Endodermal cell (in vitro differentiated cells): Measurements from ENCODE around the gene MAPKAPK5. TPM values are rescaled to one million over a fixed set of nuclear protein-coding genes. Genes with fewer than 3 reads are reported as not detected.

Experiments used
- DNase-seq: peaks from one replicate; pipeline ENCODE4 v3.0.0-alpha.2; 2017
- H3K27ac ChIP-seq: 2 replicates; pipeline ENCODE4 v1.5.1; 2013; ENCODE audit warnings: mild to moderate bottlenecking, low read depth, low read length, moderate library complexity
- H3K27me3 ChIP-seq: 2 replicates; pipeline ENCODE4 v1.6.1; 2013; ENCODE audit warnings: mild to moderate bottlenecking, low read length, moderate library complexity; ENCODE audit not compliant: insufficient read depth, control insufficient read depth, poor library complexity, severe bottlenecking
- H3K36me3 ChIP-seq: 2 replicates; pipeline ENCODE4 v1.7.0; 2013; ENCODE audit warnings: mild to moderate bottlenecking, low read length, moderate library complexity; ENCODE audit not compliant: control insufficient read depth, insufficient read depth
- H3K4me1 ChIP-seq: one replicate; pipeline ENCODE4 v1.7.0; 2013; ENCODE audit warnings: low read length; ENCODE audit not compliant: control insufficient read depth, insufficient read depth
- H3K4me3 ChIP-seq: 2 replicates; pipeline ENCODE4 v1.5.1; 2013; ENCODE audit warnings: mild to moderate bottlenecking, low read length, moderate library complexity
- H3K9ac ChIP-seq: 2 replicates; pipeline ENCODE4 v1.6.1; 2013; ENCODE audit warnings: mild to moderate bottlenecking, low read length, moderate library complexity; ENCODE audit not compliant: poor library complexity, severe bottlenecking; ENCODE audit errors: extremely low read depth
- H3K9me3 ChIP-seq: 2 replicates; pipeline ENCODE4 v1.6.1; 2013; ENCODE audit warnings: mild to moderate bottlenecking, low read length, moderate library complexity; ENCODE audit not compliant: control insufficient read depth
- H3K27ac Mint-ChIP-seq: 2 replicates; pipeline ENCODE4 v1.8.0; 2020; ENCODE audit warnings: mixed read lengths
- H3K27me3 Mint-ChIP-seq: 2 replicates; pipeline ENCODE4 v1.8.0; 2021; ENCODE audit warnings: mild to moderate bottlenecking, mixed read lengths; ENCODE audit not compliant: insufficient read depth
- H3K36me3 Mint-ChIP-seq: 2 replicates; pipeline ENCODE4 v1.8.0; 2020; ENCODE audit warnings: low read depth, mixed read lengths
- H3K4me1 Mint-ChIP-seq: 2 replicates; pipeline ENCODE4 v1.8.0; 2020; ENCODE audit warnings: mixed read lengths
- H3K4me3 Mint-ChIP-seq: 2 replicates; pipeline ENCODE4 v1.8.0; 2020; ENCODE audit warnings: mild to moderate bottlenecking, moderate library complexity, mixed read lengths
- H3K9me3 Mint-ChIP-seq: 2 replicates; pipeline ENCODE4 v1.8.0; 2020; ENCODE audit warnings: mild to moderate bottlenecking, mixed read lengths
- CTCF ChIP-seq: fragments of 200-600 bp; sonication (generic); conservative IDR thresholded peaks from 2 replicates; pipeline ENCODE4 v1.5.0; 2021; ENCODE audit warnings: antibody characterized with exemption, mild to moderate bottlenecking
- WGBS, 2 experiments: methylation state at CpG; one replicate each; pipeline versions ENCODE4 v1.1.5 to v1.1.7; 2013; ENCODE audit warnings: missing lambda C conversion rate in 2 of 2, mixed read lengths in 1 of 2; ENCODE audit not compliant: insufficient coverage in 1 of 2, insufficient read length in 1 of 2; 5-methylcytosine and 5-hydroxymethylcytosine counted together
- total RNA-seq, 2 donors: library from RNA; stranded (reverse); fragmentation: NEBNext Ultra II Directional in 1 of 2; extraction: Animal tissue kit (Norgen Biotek cat#: 25700) in 1 of 2; gene quantifications; 2 replicates in 1 of 2; 3 replicates in 1 of 2; pipeline ENCODE4 v1.2.1, GENCODE V29; 2021

MAPKAPK5 gene
- total RNA-seq, 2 donors from 2014 or later = 80.5 to 90.6 TPM

DNA sequence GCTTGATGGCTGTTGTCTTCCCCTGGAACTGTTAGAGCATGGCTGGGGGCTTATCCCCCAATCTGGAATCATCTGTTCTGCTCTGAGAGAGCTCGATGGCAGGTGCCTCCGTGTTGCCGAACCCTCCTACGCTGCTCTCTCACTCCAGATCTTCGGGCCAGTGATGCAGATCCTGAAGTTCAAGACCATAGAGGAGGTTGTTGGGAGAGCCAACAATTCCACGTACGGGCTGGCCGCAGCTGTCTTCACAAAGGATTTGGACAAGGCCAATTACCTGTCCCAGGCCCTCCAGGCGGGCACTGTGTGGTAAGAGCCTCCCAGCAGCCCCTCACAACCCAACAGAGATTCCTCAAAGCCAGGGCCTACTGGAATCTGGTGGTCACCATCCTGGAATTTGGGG lies 42.3 kb upstream of the MAPKAPK5 start:
- peaks cover 59% of the 10 kb centered on the region for H3K36me3 Mint-ChIP-seq
- WGBS, 2 experiments = 91 to 100% methylated on average over 8 to 9 of the region's 9 CpGs

GRCh38 chr12:111803038-111803626 lies 38.9 kb upstream of the MAPKAPK5 start:
- no peak for TF ChIP-seq CTCF
- no peak for DNase-seq
- Mint-ChIP-seq H3K27ac (no peak overlapping the region), H3K4me3 (no peak overlapping the region), H3K36me3 (peaks cover 61% of the 10 kb centered on the region), H3K4me1 (no peaks in the 10 kb centered on the region), H3K9me3 (peaks cover 2% of the 10 kb centered on the region), H3K27me3 (no peaks in the 10 kb centered on the region)
- H3K27ac ChIP-seq = no peak overlapping the region
- WGBS, 2 experiments = 95 to 100% methylated on average over 2 to 6 of the region's 6 CpGs
- no peak overlapping the region for H3K9ac ChIP-seq
- H3K4me3 ChIP-seq = no peak overlapping the region
- peaks cover 58% of the 10 kb centered on the region for H3K36me3 ChIP-seq
- no peaks in the 10 kb centered on the region for H3K27me3 ChIP-seq
- H3K4me1 ChIP-seq = no peaks in the 10 kb centered on the region
- no peaks in the 10 kb centered on the region for H3K9me3 ChIP-seq

More for the DNA sequence above, 42.3 kb upstream of the MAPKAPK5 start:
- H3K4me1 ChIP-seq = no peaks in the 10 kb centered on the region
- H3K36me3 ChIP-seq = peaks cover 56% of the 10 kb centered on the region
- H3K27me3 ChIP-seq = no peaks in the 10 kb centered on the region
- no peak overlapping the region for H3K4me3 Mint-ChIP-seq
- peaks cover 2% of the 10 kb centered on the region for H3K9me3 Mint-ChIP-seq
- no peak for TF ChIP-seq CTCF
- DNase-seq = no peak
- no peak overlapping the region for H3K27ac ChIP-seq
- H3K9ac ChIP-seq = no peak overlapping the region
- H3K27ac Mint-ChIP-seq = no peak overlapping the region
- no peaks in the 10 kb centered on the region for H3K4me1 Mint-ChIP-seq
- no peaks in the 10 kb centered on the region for H3K27me3 Mint-ChIP-seq
- H3K4me3 ChIP-seq = no peak overlapping the region
- H3K9me3 ChIP-seq = no peaks in the 10 kb centered on the region

DNA sequence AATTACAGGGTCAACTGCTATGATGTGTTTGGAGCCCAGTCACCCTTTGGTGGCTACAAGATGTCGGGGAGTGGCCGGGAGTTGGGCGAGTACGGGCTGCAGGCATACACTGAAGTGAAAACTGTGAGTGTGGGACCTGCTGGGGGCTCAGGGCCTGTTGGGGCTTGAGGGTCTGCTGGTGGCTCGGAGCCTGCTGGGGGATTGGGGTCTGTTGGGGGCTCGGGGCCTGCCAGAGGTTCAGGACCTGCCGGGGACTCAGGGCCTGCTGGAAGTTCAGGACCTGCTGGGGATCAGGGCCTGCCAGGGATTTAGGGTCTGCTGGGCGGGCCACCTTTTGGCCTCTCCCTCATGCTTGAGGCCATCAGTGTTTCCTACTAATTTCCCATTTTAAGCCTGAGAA lies 38.2 kb upstream of the MAPKAPK5 start:
- H3K9me3 Mint-ChIP-seq = peaks cover 2% of the 10 kb centered on the region
- Histone ChIP-seq H3K27ac (no peak overlapping the region), H3K4me1 (no peaks in the 10 kb centered on the region), H3K9me3 (no peaks in the 10 kb centered on the region), H3K4me3 (no peak overlapping the region), H3K36me3 (peaks cover 55% of the 10 kb centered on the region), H3K9ac (no peak overlapping the region), H3K27me3 (no peaks in the 10 kb centered on the region)
- no peak overlapping the region for H3K27ac Mint-ChIP-seq
- DNase-seq = no peak
- 95 to 100% methylated on average over 1 to 8 of the region's 8 CpGs for WGBS, 2 experiments
- TF ChIP-seq CTCF = no peak
- no peaks in the 10 kb centered on the region for H3K27me3 Mint-ChIP-seq
- no peak overlapping the region for H3K4me3 Mint-ChIP-seq
- H3K4me1 Mint-ChIP-seq = no peaks in the 10 kb centered on the region
- peaks cover 64% of the 10 kb centered on the region for H3K36me3 Mint-ChIP-seq
